Esophagus muscularis mucosa (tissue), 4 donors: ENCODE results near the gene FAM120B. TPM values are rescaled to one million over a fixed set of nuclear protein-coding genes. Genes with fewer than 3 reads are reported as not detected.
"Not testable (repeated sequence)": the region's sequence is repeated elsewhere in the genome, so short reads cannot be mapped to it uniquely, and the experiment has no call there.

Experiments used
- DNase-seq: peaks from one replicate; pipeline ENCODE4 v3.0.0-alpha.2; 2017; ENCODE audit errors: extremely low spot score
- H3K27ac ChIP-seq, 4 donors: fragments of 200-600 bp; sonication (generic); replicated peaks in 1 of 4; 1 replicate in 3 of 4; 2 replicates in 1 of 4; pipeline ENCODE4 v1.5.1; 2016 to 2019; ENCODE audit warnings: mild to moderate bottlenecking in 1 of 4
- H3K27me3 ChIP-seq, 4 donors: fragments of 200-600 bp; sonication (generic); one replicate each; pipeline versions ENCODE4 v1.5.1 to v1.6.0; 2016 to 2019
- H3K36me3 ChIP-seq, 4 donors: fragments of 200-600 bp; sonication (generic); one replicate each; pipeline ENCODE4 v1.5.1; 2016 to 2019
- H3K4me1 ChIP-seq, 4 donors: fragments of 200-600 bp; sonication (generic); one replicate each; pipeline ENCODE4 v1.5.1; 2016 to 2019
- H3K4me3 ChIP-seq, 4 donors: fragments of 200-600 bp; sonication (generic); 1 replicate in 2 of 4; 2 replicates in 2 of 4; pipeline ENCODE4 v1.5.1; 2016 to 2019; ENCODE audit warnings: mild to moderate bottlenecking in 4 of 4, moderate library complexity in 1 of 4
- H3K9me3 ChIP-seq, 4 donors: fragments of 200-600 bp; sonication (generic); 1 replicate in 3 of 4; 2 replicates in 1 of 4; pipeline ENCODE4 v1.5.1; 2016 to 2019
- CTCF ChIP-seq, 3 experiments: fragments of 200-600 bp in 2 of 3; fragments of 450-650 bp in 1 of 3; sonication (generic) in 2 of 3; IDR thresholded peaks; one replicate each; pipeline ENCODE4 v1.5.1; 2017 to 2019; ENCODE audit warnings: antibody characterized with exemption in 3 of 3, mild to moderate bottlenecking in 2 of 3, moderate library complexity in 1 of 3
- EP300 ChIP-seq: sonication (generic); formaldehyde crosslinking; IDR thresholded peaks from one replicate; pipeline ENCODE4 v1.6.1; 2017; ENCODE audit warnings: antibody characterized with exemption
- POLR2A ChIP-seq: fragments of 450-650 bp; IDR thresholded peaks from one replicate; pipeline ENCODE4 v1.6.1; 2017; ENCODE audit warnings: antibody characterized with exemption, moderate library complexity, mild to moderate bottlenecking, low read depth
- POLR2AphosphoS5 ChIP-seq, 2 donors: sonication (generic); formaldehyde crosslinking; IDR thresholded peaks; one replicate each; pipeline ENCODE4 v1.6.1; 2017; ENCODE audit warnings: antibody characterized with exemption in 2 of 2
- WGBS: methylation state at CpG from one replicate; pipeline ENCODE4 v1.1.5; 2018; 5-methylcytosine and 5-hydroxymethylcytosine counted together
- intact Hi-C: fragments of 100-400 bp; cut with DNase I; formaldehyde crosslinking; loops from one replicate; pipeline ENCODE4 v1.15.1; 2023
- total RNA-seq, 4 donors: library from RNA; depleted of rRNA; stranded (reverse); fragments of >200 nt; gene quantifications; one replicate each; pipeline versions ENCODE4 v1.1.0 to v1.2.1, GENCODE V29; 2016

FAM120B gene
- total RNA-seq, 4 donors from 2014 or later, result 28.1 to 49.0 (median 33.7) TPM

GRCh38 chr6:170346649-170347048 lies 40.1 kb downstream of the FAM120B start:
- no peak for DNase-seq
- Histone ChIP-seq H3K4me3 (no peak overlapping the region), H3K36me3 (peaks cover 15 to 67% (median 32%) of the 10 kb centered on the region in 4 donors), H3K9me3 (no peaks in the 10 kb centered on the region), H3K27ac (no peak overlapping the region), H3K27me3 (no peaks in the 10 kb centered on the region), H3K4me1 (peaks cover 0 to 16% (median 9%) of the 10 kb centered on the region in 4 donors)
- TF ChIP-seq POLR2AphosphoS5 (IDR thresholded peaks at IDR 0.05), result no peak
- TF ChIP-seq POLR2A, result no peak
- no peak for TF ChIP-seq EP300
- TF ChIP-seq CTCF (IDR thresholded peaks at IDR 0.05), result no peak
- intact Hi-C loops, result no loop called here
- WGBS, result 72% methylated on average over 2 of the region's 2 CpGs

- Histone ChIP-seq H3K27ac (no peak overlapping the region), H3K4me3 (no peak overlapping the region), H3K36me3 (peaks cover 15 to 63% (median 30%) of the 10 kb centered on the region in 4 donors), H3K9me3 (no peaks in the 10 kb centered on the region), H3K27me3 (no peaks in the 10 kb centered on the region), H3K4me1 (peaks cover 0 to 16% (median 9%) of the 10 kb centered on the region in 4 donors)
- TF ChIP-seq CTCF (IDR thresholded peaks at IDR 0.05) (no peak), POLR2A (no peak), POLR2AphosphoS5 (IDR thresholded peaks at IDR 0.05) (no peak), EP300 (no peak)
- no peak for DNase-seq
- intact Hi-C loops, result no loop called here
- 69% methylated on average over 4 of the region's 4 CpGs for WGBS
Measured at GRCh38 chr6:170347091-170347490, 40.5 kb downstream of the FAM120B start.

GRCh38 chr6:170347975-170348374 lies 41.4 kb downstream of the FAM120B start:
- Histone ChIP-seq H3K36me3 (peaks cover 15 to 55% (median 28%) of the 10 kb centered on the region in 4 donors), H3K27ac (no peak overlapping the region), H3K4me3 (no peak overlapping the region), H3K27me3 (no peaks in the 10 kb centered on the region), H3K9me3 (no peaks in the 10 kb centered on the region), H3K4me1 (peaks cover 0 to 16% (median 9%) of the 10 kb centered on the region in 4 donors)
- intact Hi-C loops, result no loop called here
- 87% methylated on average over 6 of the region's 6 CpGs for WGBS
- no peak for DNase-seq
- TF ChIP-seq EP300, result no peak
- no peak for TF ChIP-seq CTCF (IDR thresholded peaks at IDR 0.05)
- TF ChIP-seq POLR2AphosphoS5 (IDR thresholded peaks at IDR 0.05), result no peak
- no peak for TF ChIP-seq POLR2A

- H3K27ac ChIP-seq, H3K9me3 ChIP-seq, H3K4me1 ChIP-seq, DNase-seq, intact Hi-C loops, H3K4me3 ChIP-seq, H3K27me3 ChIP-seq: not testable (repeated sequence)
- peaks cover 15 to 41% (median 25%) of the 10 kb centered on the region in 4 donors for H3K36me3 ChIP-seq
Measured at GRCh38 chr6:170351456-170351855, 44.9 kb downstream of the FAM120B start.

GRCh38 chr6:170355190-170355589 lies 48.6 kb downstream of the FAM120B start:
- DNase-seq, H3K9me3 ChIP-seq, H3K4me3 ChIP-seq, H3K27me3 ChIP-seq, intact Hi-C loops, H3K27ac ChIP-seq: not testable (repeated sequence)
- peaks cover 0 to 13% (median 8%) of the 10 kb centered on the region in 4 donors for H3K4me1 ChIP-seq
- 82% methylated on average over 1 of the region's 1 CpG for WGBS
- peaks cover 17 to 53% (median 32%) of the 10 kb centered on the region in 4 donors for H3K36me3 ChIP-seq

GRCh38 chr6:170355661-170356060 lies 49.1 kb downstream of the FAM120B start:
- peaks cover 0 to 16% (median 8%) of the 10 kb centered on the region in 4 donors for H3K4me1 ChIP-seq
- no peak for DNase-seq
- intact Hi-C loops, result no loop called here
- H3K4me3 ChIP-seq, result no peak overlapping the region
- H3K27ac ChIP-seq, result no peak overlapping the region
- no peaks in the 10 kb centered on the region for H3K9me3 ChIP-seq
- TF ChIP-seq EP300, result no peak
- TF ChIP-seq POLR2AphosphoS5 (IDR thresholded peaks at IDR 0.05), result no peak
- TF ChIP-seq POLR2A, result no peak
- no peak for TF ChIP-seq CTCF (IDR thresholded peaks at IDR 0.05)
- no peaks in the 10 kb centered on the region for H3K27me3 ChIP-seq
- peaks cover 13 to 53% (median 33%) of the 10 kb centered on the region in 4 donors for H3K36me3 ChIP-seq
- 90% methylated on average over 6 of the region's 6 CpGs for WGBS
